ENCODE measurements around the gene TCF12.
"Not testable (repeated sequence)": the region's sequence is repeated elsewhere in the genome, so short reads cannot be mapped to it uniquely, and the experiment has no call there.

The TCF12 gene

DNA sequence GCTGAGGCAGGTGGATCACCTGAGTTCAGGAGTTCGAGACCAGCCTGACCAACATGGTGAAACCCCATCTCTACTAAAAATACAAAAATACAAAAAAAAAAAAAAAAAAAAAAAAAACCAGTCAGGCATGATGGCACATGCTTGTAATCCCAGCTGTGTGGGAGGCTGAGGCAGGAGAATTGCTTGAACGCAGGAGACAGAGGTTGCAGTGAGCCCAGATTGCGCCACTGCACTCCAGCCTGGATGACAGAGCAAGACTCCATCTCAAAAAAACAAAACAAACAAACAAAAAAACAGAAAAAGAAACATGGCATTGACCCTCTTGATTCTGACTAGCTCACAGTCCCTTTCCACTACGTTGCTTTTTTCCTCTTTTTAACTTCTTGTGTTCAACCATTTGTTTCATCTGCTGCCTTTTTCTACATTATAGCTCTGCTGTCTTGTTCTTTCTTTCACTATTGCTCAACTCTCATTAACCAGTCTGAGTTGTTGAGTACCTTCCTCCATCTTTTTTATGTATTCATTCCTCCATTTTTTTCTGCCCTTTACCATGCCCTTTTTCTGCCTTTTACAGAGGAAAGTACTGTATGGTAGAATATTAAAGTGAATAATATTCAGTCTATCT is 179.6 kb downstream of the TCF12 start:
- DNase-seq = not testable (repeated sequence)

DNA sequence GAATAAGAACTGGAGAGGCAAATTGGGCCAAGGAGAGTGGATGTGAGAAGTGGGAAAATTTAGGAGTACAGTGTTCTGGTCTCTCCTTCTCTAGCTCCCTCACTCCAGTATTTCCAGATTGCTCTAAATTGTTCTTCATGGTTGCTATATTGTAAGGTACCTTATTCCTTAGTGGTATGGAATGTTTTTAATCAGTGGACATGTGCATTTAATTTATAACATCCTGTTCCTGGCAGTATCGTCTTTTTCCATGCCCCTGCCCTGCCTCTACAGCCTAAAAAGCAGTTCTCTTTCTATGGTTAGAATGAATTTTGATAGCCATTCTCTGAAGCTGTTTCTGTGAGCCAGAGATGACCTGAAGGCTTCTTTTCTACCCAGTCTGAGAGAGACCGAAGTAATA is 180.5 kb downstream of the TCF12 start:
- DNase-seq = no peak

DNA sequence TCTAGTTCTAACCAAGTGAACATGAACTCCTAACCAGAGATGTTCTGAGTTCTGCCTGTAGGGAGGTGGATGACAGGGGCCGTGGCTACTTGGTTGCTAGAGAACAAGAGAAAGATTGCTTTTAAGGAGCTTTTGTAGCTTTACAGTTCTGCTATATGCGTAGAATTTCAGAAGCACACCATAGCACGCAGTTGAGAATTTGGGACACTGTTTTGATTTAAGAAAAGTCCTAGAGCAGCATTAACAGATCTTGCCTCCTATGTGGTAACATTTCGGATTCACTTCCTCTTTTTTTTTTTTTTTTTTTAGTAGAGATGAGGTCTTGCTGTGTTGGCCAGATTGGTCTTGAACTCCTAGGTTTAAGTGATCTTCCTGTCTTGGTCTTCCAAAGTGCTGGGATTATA is 181.7 kb downstream of the TCF12 start:
- no peak for DNase-seq

DNA sequence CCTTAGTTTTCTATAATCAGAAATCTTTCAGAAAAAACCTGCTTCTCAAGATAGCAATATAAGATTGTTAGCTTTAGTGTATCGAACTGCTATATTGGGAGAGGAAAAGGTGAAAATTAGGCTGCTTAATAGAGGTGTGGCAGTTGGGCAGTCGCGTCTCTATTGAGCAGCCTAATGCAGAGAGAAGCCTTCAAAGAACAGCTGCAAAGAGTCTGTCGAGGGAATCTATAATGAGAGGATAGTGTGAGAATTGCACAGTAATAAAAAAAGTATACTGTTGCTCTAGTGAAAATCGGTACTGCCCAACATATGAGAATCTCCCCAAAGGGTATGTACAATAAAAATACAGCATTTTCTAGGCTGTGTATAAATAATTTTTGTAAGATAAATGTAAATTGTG is 184.4 kb downstream of the TCF12 start:
- DNase-seq = no peak

DNA sequence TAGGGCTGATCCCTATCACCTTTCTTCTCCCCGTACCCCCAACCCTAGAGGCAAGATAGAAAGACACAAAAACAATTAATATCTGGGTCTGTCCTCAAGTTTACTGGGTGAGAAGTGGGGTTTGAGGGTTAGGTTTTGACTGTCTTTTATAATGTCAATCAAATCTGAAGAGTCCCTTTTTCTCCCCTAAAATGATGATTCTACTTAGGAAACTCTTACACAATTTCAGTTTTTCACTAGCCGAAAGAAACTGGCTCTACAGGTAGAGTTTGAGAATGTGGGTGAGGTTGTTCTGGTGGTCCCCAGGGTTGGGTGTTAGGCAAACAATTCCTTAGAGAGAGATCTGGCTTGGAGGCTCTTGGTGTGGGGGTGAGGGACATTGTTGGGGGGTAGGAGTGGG is 189.9 kb downstream of the TCF12 start:
- DNase-seq = no peak

DNA sequence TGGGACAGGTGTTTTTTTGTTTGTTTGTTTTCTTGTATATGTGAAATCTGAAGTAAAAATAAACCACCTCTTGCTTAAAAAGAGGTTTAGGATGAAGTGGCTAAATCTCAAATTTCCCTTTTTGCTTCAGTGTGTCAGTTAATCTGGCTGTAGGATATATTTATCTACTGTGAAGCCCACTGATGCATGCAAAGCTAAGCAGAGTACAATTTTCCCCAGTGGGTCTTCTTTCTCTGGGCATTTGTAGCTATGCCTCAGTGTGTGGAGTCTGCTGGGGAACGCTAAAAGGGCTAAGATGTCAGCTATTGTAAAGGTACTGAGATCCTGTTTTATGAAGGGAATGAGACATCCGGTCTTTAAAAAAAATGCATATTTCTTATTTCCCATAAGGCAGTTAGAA is 190.6 kb downstream of the TCF12 start:
- no peak for DNase-seq

DNA sequence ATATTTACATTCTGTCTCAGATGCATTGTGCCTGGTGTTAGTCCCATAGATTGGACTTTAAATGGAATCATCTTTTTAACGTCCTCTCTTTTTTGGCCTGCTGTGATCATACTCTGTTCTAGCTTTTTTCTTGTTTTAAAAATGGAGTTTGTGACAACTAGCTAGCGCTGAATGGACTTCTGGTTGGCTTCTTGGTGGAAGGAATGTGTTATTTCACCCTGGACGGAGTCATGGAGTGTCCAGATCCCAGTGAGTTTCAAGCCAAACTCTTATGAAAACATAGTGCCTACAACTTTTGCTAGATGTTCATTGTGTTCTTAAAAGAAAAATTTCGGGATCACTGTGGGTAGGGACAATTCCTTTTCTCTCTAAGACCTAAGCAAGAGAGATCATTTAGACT is 192.6 kb downstream of the TCF12 start:
- DNase-seq = no peak

DNA sequence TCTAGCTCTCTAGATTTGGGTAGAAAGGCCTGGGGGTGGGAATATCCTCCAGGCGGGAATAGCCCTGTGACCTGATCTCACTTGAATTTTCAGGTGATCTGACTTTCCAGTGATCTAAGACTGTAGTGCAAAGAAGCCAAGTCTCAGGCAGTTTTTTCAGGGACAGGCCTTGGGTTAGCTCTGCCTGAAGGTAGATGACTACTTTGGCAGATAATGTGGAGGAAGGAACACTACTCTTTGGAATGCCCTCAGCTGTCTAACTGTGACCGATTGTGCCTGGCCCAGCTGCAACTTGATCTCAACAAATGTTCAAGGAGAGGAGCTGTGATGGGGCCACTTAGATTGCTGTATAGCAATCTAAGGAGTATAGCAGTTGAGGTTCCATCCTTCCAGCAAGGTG is 193.7 kb downstream of the TCF12 start:
- no peak for DNase-seq

DNA sequence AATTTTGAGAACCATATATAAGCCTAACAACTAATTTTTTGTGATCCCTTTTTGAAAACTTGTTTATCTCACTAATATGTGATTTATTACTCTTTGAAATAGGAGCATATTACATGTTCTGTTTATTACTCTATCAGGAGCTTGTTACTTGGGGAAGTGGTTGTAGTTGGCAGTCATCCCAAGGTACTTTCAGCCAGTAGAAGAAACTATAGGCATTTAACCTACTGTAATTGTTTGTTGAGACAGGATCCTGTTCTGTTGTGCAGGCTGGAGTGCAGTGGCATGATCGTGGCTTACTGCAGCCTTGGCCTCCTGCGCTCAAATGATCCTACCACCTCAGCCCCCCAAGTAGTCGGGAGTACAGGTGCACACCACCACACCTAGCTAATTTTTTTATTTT is 195.6 kb downstream of the TCF12 start:
- peak; percentile 66 for DNase-seq

DNA sequence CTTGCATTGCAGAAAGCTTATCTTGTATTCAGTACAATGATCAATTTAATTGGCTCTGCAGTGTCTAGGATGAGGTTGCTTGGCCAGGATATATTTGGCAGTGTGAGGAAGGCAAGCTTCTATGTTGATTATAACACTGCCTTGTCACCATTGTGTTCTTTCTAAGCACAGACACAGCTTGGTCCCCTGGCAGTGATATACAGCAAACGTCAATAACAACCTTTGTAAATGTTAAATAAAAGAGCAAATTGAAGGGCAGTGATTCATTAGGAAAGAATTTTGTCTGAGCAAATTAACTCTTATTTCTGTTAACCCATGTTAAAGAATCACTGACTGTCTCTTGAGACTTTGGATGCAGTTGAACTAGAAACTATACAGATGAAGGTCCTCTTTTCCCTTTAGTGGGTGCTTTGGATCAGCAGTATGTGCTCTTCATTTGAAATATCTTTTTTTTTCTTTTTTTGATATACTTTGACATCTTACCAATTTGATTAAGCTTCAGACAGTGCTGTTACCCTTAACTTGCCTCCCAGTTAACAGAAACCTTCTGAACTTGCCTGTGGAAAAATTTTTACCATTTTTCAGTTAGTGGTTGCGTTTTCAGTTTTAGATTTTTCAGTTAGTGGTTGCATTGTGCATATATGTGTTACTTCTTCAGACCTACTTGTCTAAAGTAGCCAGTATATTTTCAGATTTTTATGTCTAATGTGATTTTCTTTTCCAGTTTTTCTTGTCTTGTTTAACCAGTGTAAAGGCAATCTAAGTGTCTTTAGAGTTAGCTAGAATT is 199.8 kb downstream of the TCF12 start:
- peak; percentile 19 for DNase-seq

DNA sequence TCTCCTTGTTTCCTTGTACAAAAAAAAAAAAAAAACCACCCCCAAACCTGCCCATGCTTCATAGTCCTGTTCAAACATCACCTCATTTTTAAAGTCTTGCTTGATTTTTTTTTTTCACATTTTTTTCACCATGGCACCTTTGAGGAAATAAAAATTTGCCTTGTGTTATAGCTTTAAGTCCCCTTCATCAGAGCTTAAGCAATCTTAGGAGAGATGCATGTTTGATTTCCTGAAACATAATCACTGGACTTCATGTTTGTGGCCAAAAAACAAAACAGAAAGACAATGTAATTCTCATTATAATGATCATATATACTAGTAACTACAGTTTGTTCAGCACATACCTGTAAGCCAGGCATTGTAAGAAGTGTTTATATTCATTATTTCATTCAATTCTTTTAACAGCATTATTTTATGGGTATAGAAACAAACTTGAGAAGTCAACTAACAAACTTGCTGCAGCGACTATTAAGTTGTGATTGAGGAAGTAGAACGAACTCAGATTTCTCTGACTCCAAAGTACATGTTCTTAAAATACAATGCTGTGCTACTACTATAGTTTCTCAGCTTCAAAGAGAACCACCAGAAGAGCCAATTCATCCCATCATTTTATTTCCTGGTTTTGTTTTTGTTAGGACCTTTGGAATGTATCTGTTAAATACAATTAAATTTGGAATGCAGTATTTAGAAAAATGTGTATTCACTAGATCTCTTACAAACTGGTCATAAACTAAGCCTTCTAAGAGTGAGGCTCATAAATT is 203.8 kb downstream of the TCF12 start:
- DNase-seq = no peak

DNA sequence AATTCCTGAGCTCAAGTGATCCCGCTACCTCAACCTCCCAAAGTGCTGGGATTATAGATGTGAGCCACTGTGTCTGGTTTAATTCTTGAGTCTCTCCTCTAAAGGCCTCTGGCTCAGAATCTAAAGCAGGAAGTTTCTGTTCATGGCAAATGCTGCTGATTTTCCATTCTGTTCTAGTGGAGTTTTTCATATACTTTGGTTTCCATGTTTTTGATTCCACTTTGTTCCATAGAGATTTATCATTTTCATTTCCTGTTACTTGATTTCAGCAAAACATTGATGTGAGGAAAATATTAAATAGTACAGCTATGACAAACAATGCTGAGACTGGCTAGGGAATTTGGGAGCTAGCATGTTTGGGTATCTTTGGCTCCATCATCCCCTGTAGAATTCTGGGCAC is 205.6 kb downstream of the TCF12 start:
- DNase-seq = no peak

DNA sequence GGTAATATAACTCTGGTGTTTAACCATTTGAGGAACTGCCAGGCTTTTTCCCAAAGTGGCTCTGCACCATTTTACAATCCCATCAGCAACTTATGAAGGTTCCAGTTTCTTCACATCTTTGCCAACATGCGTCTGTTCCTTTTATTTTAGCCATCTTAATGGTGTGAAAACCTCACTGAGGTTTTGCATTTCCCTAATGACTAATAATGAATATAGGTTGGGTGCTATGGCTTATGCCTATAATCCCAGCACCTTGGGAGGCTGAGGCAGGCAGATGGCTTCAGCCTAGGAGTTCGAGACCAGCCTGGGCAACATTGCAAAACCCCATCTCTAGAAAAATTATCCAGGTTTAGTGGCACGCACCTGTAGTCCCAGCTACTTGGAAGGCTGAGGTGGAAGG is 210.6 kb downstream of the TCF12 start:
- no peak for DNase-seq

DNA sequence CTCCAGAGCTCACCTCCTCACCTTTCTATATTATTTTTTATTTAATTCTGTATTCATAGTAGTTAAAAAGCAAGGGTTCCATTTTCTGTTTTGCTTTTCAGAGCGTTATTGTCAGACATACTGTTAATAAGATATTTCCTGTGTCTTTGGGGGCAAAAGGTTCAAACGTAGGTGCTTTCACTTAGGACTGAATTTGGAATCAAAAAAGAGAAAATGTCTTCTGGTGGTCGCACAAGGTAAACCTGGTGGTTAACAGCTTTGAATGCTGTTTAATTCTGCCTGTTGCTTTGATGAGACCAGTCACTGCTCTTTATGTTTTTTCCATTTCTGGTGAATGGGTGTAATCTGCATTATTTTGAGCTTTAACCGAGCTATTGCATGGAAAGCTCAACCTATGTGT is 212.5 kb downstream of the TCF12 start:
- no peak for DNase-seq

DNA sequence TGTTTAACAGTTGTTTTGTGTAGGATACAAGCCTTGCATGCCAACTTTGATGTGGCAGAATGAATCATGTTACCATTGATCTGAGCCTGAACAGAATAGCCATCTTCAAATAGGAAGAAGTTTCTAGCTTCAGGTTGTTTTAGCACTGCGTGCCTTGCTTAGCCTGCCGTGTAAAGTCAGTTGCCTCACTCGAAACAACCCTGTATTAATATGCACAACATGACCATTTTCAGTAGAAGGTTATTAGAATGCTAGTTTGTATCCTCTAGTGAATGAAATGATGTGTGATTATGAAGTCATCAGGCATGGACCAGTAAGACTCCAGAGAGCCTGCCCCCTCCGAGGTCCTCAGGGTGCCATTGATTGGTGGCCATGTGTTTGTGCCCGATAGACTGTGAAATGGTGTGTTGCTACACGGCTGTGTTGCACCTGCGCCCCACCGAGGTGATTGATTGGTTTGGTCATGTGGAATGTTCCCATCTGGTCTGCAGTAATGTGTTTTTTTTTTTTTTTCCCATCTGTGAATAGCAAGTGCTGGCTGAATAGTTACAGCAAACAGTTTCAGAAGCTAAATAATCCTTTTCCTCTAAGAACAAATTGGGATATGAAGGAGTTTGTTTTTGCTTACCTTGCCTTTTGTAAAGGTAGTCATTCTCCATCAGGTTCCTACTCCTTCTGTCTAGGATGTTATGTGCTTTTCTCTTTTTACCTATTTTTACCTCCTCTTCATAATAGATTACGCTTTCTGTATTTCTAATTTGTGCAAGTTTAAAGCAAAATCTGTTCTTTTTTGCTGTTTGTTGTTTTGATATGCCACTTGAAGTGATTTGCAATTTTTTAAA is 214.9 kb downstream of the TCF12 start:
- DNase-seq = no peak

DNA sequence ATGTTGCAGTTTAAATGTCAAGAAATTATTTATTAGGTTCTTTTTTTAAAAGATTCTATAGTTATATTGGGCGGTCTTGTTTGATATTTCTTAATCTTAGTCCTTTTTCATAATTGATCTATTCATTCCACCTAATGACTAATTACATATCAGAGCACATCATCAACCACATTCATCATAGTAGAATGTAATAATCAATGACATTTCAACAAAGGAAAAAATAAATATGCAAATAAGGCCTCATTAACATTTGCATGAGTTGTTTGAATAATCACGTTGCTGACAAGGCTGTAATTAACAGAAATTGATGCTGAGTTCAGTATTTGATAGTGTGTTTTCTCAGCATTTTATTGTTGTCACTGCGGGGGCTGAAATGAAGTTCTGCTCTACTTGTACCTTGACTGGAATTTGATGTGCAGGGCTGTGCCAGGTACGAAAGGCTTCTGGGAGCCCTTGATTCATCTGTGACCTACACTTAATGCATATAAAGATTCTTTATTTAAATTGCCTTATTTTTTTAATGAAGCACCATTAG is 215.7 kb downstream of the TCF12 start:
- DNase-seq = no peak

DNA sequence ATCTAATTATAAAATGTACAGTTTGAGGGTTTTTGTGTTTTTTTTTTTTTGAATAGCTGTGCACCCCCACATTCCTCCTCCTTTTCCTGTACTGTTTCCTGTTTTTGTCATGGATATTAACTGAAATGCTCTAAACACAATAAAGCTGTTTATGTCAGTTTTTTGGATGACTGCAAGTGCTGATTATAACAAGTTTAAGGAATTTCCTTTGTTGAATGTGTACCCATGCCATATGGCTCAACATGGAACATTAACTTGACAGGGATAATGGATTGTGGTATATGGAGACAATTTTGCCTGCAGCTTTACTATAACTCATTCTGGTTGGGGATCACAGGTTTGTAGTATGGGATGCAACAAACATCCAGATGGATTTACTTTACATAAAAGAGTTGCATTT is 216.4 kb downstream of the TCF12 start:
- no peak for DNase-seq

DNA sequence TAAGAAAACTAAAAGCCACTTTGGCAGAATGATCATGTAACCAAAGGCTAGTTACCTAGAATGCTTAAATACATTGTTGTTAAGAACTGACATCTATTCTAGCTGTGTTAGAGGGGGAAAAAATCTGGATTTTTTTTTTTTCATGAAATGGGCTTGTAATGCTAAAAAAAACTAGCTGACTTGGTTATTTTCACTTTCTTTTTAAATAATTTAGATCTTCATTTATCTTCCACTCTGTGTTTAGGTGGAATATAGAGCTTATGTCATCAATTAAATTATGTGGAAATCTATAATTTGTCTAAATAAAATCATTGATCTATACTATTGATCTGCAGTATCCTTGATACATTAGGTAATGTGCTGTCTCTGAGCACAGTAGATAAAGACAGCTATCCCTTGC is 217.4 kb downstream of the TCF12 start:
- DNase-seq = no peak

DNA sequence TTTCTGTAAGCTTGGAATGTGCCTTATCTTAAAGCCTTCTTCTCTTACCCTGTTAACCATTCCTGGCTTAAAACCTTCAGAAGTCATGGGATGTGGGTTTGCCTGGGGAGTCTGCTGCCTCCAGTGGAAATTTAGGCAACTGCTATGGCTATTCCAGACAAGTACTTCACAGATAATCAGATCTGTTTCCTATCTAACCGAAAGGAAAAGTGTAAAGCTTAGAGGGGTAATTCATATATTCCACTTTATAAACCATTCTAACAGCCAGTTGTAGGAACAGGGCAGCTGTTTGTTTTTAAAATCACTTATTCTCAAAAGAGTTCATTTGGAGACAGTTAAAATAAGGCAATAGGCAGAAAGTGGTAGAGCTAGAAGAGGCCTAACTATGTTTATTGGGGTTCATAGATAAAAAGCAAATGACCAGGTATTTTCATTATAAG is 219.9 kb downstream of the TCF12 start:
- peak; percentile 71 for DNase-seq

DNA sequence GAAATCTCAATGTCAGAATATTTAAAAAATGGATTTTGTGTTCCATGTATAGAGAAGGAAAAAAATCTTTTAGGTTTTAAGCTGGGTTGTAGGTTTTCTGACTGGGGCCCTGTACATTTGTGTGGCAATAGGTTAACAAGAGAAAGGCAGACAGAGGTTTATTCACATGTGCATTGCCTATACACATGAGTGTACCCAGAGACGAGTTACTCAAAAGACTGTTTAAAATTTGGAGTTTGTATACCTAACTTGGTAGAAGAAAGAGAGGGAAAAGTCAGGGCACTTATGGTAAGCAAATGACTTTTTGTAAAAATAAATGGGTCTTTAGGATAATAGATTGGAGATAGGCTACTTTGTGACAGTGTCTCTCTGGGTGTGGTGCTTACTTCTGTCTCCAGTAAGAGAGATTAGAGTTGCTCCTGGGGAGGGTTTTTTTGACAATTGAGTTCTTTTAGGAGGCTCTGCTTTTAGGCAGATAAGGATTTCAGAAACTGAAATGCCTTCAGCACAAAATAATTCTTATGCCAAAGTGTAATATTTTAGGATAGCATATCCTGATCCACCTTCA is 225.2 kb downstream of the TCF12 start:
- peak; percentile 88 for DNase-seq

DNA sequence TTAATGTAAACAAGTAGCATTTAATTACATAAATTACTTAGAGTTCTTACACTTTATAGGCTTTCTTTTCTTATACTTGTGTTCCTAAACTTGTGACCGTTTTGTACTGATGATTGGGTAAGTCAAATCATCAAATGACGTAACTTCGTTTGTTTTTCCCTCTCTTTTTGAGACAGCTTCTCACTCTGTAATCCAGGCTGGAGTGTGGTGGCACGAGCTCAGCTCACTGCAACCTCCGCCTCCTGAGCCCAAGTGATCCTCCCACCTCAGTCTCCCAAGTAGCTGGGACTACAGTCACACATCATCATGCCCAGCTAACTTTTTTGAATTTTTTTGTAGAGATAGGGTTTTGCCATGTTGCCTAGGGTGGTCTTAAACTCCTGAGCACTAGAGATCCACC is 226.0 kb downstream of the TCF12 start:
- no peak for DNase-seq

DNA sequence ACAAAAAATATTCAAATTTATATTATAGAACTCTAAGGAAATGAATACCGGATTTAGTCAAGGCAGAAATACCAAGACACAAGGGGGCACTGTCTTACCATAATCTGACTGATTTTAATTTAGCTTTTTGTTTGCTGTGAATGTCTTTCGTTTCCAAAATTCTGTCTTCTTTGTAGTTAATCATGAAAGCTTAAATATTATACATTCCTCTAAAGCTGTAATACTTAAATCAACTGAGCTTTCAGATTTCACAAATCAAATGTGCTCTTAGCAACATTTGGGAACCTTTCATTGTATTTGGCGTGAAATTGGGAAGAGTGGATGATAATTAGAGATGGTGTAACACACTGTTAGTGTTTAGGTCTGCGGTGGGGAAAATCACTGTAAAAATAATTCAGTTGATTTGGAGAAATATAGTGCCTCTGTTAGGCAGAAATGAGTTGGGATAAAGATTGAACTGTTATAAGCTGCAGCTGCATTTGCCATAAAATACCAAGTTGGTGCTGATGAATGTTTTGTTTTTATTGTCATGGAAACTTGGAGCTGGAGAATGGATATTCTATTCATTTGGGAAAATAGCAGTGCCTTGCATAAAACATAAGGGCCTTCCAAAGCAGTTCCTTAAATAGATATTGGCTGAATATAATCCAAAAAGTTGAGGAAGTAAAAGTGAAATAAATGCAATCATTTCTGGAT is 228.2 kb downstream of the TCF12 start:
- DNase-seq = peak; percentile 86
